ENCODE measurements around the gene SEC24C.
A peak's percentile ranks its signal among the peaks of the same experiment; 100 is the strongest.
"Not testable (repeated sequence)": the region's sequence is repeated elsewhere in the genome, so short reads cannot be mapped to it uniquely, and the experiment has no call there.

The SEC24C gene

DNA sequence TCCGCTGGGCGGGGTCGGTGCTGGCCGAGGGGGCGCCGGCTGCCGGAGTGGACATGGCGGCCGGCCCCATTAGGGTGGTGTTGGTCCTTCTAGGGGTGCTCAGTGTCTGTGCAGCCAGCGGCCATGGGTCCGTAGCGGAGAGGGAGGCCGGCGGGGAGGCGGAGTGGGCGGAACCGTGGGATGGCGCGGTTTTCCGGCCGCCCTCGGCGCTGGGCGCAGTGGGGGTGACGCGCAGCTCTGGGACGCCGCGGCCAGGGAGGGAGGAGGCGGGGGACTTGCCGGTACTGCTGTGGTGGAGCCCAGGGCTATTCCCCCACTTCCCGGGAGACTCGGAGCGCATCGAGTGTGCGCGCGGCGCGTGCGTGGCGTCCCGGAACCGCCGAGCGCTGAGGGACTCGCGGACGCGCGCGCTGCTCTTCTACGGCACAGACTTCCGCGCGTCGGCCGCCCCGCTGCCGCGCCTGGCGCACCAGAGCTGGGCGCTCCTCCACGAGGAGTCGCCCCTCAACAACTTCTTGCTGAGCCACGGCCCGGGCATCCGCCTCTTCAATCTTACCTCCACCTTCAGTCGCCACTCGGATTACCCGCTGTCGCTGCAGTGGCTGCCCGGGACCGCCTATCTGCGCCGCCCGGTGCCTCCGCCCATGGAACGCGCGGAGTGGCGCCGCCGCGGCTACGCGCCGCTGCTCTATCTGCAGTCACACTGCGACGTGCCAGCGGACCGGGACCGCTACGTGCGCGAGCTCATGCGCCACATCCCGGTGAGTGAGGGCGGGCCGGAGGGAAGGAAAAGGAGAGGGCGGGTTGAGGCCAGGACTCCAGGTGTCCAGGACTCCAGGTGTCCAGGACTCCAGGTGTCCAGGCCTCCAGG, 28.3 kb downstream of the SEC24C start:
- peak; percentile 65 to 67 for DNase-seq

DNA sequence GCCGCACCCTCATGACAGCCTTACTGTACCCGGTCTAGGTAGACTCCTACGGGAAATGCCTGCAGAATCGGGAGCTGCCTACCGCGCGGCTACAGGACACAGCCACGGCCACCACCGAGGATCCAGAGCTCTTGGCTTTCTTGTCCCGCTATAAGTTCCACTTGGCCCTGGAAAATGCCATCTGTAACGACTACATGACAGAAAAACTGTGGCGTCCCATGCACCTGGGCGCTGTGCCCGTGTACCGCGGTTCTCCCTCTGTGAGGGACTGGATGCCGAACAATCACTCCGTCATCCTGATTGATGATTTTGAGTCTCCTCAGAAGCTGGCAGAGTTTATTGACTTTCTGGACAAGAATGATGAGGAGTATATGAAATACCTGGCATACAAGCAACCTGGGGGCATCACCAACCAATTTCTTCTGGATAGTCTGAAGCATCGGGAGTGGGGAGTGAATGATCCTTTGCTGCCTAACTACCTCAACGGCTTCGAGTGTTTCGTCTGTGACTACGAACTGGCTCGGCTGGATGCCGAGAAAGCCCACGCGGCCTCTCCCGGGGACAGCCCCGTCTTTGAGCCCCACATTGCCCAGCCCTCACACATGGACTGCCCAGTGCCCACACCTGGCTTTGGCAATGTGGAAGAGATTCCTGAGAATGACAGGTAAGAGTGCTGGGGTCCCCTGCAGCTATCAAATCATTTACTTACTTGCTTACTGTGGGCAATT, 29.1 kb downstream of the SEC24C start:
- no peak for DNase-seq

DNA sequence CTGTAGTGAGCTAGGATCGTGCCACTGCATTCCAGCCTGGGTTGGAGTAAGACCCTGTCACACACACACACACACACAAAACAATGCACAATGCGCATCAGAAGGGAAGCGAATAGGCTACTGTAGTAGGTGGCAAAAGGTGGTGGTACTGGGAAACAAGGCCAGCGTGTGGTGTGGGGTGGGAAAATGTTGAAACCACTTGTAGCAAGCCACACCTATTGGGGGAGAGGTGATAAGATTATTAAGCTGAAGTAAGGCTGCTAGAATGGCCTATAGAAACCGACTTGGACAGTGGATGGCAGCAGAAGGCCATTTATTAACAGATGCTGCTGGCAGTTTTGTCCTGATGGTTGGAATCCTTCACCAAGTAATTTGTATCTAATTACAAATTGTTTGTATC, 30.5 kb downstream of the SEC24C start:
- DNase-seq, result no peak

DNA sequence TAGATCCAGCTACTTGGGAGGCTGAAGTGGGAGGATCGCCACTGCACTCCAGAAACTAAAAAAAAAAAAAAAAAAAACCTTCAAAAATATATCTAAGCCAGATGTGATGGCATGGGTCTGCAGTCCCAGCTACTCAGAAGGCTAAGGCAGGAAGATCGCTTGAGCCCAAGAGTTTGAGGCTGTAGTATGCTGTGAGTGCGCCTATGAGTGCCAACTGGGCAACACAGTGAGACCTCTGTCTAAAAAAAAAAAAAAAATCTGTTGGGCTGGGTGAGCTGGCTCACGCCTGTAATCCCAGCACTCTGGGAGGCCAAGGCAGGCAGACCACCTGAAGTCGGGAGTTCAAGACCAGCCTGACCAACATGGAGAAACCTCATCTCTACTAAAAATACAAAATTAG, 34.8 kb downstream of the SEC24C start:
- DNase-seq, result no peak

DNA sequence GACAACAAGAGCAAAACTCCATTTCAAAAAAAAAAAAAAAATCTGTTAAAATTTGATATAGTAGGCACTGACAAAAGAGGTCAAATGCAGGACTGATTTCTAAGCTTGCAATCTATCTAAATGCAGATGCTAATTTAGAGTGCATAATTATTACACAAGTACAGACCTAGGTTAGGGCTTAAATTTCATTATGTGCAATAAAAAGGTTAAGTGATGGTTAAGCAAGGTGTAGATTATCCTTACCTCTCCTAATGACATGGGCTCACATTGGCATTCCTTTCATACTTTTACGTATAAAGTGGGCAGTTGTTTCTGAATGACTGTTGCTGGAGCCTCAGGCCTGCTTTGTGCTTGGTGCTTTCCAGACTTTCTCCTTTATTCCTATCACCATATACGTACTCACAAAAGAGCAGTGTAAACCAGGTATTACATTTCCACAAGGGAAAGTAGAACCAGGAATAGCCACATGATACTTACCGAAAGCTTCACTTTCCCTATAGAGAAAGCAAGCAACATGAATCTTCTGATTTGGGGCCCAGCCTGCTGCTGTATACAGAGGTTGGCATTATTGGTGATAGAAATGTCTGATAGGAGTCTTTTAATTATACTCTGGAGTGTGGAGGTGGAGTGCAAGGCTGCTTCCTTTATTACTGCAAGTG, 35.5 kb downstream of the SEC24C start:
- DNase-seq, result no peak

DNA sequence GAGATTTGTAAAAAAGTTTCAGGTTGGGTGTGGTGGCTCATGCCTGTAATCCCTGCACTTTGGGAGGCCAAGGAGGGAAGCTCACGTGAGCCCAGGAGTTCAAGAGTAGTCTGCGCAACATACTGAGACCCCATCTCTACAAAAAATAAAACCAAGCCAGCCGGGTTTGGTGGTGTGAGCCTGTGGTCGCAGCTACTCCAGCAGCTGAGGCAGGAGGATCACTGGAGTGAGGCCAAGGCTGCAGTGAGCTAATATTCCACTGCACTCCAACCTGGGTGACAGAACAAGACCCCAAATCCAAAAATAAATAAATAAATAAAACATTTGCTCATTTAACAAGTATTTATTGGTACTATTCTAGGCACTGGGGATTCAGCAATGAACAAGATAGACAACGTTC, 36.1 kb downstream of the SEC24C start:
- no peak for DNase-seq

DNA sequence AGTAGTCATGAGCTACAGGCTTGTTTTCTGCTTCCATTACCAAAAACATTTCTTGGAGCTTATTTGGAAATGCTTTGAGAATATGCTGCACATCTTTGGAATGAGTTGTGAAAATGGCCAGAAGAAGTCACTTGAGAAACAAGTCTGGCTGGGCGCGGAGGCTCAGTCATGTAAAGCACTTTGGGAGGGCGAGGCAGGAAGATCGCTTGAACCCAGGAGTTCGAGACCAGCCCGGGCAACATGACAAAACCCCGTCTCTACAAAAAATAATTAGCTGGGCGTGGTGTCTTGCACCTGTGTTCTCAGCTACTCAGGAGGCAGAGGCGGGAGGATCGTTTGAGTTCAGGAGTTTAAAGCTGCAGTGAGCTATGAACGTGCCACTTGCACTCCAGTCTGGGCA, 36.8 kb downstream of the SEC24C start:
- DNase-seq, result no peak

DNA sequence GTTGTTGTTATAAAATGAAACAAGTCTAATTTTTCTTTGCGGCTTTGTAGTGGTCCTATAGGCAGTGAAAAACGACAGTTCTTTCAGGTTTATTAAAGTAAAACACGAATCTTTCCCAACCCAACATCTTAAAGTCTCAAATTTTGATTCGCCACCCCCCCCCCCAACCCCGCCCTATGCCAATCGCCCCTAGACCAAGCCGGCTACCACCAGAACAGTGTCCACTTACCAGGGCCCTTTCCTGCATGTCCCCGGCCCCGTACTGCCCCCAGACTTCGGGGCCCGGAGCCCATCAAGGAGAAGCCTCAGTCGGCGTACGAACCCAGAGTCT, 37.3 kb downstream of the SEC24C start:
- no peak for DNase-seq

DNA sequence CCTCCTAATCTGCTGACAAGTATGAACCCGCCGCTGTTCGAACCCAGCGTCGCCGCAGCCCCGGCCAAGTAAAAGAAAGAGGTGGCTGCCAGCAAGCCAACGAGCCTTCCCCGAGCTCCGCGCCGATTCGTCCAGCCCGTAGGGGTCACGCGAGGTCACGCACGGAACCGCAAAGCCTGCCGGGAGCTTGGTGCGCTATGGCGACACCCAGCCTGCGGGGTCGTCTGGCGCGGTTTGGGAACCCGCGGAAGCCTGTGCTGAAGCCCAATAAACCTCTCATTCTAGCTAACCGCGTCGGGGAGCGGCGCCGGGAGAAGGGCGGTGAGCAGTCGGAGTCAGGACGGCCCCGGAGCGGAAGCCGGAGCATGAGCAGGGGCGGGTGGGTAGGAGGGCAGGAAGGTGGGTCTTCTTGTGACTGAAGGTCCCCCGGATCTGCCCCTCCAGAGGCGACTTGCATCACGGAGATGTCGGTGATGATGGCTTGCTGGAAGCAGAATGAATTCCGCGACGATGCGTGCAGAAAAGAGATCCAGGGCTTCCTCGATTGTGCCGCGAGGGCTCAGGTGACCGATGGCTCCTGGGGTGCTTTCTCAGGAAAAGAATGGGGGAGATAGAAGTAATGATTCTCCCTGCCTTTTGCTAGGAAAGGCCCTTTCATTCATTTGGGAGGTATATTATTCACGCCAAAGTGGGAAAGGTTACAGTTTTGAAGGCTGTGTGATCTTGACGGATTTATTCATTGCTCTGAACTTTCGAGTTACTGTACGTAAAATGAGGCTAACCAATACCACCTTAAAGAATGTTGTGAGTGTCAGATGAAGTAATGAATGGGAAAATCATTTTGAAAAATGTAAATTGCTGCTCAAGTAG, 37.9 kb downstream of the SEC24C start, which contains the start of gene CHCHD1:
CHCHD1 (plus strand) TSS at position 170 of the 870 bp plus-strand sequence; CDS start at position 198, 28 bp downstream.
- peak; percentile 57 to 76 for DNase-seq

DNA sequence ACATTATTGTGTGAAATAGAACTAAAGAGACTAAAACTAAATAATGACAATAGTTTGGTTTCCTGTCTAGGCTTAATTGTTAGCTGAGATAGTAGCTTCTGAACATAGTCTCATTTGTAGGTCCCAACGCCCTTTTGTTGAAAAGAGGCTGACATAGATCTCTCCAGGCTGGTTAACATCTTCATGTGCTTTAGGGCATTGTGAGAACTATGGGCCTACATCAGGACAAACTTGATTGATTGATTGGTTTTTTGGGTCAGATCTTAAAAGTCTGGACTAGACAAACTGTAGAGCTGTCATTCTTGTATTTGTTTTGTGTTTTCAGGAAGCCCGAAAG, 38.5 kb downstream of the SEC24C start:
- DNase-seq, result no peak

DNA sequence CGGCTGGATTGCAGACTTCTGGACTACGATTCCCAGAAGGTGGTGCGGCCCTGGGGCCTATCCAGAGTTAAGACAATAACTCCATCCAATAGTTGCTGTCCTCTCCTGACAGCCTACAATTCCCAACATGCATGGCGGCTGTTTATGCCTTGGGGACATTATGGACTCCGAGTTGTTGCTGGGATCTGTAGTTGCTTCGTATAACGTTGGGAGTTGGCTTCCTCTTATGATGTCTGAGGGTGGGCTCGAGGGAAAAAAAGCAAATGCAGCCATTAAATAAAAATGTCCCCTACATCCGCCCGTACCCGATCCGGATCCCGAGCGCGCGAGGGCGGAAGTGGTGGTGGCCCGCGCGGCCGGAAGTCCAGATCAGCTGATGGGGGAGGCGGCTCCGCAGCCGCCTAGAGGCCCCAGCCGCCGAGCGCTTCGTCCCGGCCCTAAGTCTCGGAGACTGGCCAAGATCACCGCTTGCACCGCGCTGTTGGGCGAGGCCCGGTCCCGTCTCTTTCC, 41.1 kb downstream of the SEC24C start, which contains the start of gene ZSWIM8:
ZSWIM8 (plus strand) TSS at position 396 of the 510 bp plus-strand sequence. CDS start 273 bp downstream, outside the sequence.
- DNase-seq, result peak; percentile 78 to 84

DNA sequence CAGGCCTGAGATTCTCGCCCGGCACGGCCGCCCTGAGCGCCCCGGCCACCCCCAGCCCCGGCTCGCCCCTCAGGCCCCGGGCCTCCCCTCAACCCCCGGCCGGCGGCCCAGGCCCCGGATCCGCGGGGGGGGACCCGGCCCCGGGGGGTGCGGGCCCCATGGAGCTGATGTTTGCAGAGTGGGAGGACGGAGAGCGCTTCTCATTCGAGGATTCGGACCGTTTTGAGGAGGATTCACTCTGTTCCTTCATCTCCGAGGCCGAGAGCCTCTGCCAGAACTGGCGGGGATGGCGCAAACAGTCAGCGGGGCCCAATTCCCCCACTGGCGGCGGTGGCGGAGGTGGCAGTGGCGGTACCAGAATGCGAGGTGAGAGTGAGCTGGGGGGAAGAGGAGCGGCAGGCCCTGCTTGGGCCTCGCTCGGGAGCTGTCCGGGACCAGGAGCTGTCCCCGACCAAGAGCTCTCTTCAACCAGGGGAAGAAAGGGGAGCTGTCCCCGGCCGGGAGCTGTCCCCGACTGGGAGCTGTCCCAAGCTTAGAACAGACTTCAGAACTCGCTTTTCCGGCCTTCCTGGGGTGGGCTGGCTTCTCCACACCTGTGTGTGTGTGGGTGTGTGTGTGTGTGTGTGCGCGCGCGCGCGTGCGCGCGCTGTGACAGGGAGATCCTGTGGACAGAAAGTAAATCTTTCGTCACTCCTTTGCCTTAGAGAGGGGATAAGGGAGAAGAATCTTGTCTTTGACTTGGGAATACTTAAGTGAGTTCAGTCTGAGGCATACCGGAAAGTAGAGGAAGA, 41.7 kb downstream of the SEC24C start:
- DNase-seq, result no peak

DNA sequence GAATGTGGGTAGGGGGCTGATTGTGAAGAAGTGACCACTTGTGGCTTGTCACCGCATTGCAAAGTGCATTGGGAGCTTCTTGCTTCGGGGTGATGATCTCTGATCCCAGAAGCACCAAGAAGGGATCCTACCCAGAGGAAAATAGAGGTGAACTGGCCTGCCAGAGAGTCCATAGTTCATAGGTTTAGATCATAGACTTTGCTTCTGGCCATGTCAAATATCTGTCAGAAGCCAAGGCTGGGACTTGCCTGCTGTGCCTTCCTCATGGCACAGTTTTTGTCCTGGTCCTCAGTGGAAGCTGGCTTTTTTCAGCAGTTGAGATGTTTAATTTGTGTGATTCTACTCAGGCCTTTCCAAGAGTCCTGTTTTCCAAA, 42.3 kb downstream of the SEC24C start:
- DNase-seq, result no peak

DNA sequence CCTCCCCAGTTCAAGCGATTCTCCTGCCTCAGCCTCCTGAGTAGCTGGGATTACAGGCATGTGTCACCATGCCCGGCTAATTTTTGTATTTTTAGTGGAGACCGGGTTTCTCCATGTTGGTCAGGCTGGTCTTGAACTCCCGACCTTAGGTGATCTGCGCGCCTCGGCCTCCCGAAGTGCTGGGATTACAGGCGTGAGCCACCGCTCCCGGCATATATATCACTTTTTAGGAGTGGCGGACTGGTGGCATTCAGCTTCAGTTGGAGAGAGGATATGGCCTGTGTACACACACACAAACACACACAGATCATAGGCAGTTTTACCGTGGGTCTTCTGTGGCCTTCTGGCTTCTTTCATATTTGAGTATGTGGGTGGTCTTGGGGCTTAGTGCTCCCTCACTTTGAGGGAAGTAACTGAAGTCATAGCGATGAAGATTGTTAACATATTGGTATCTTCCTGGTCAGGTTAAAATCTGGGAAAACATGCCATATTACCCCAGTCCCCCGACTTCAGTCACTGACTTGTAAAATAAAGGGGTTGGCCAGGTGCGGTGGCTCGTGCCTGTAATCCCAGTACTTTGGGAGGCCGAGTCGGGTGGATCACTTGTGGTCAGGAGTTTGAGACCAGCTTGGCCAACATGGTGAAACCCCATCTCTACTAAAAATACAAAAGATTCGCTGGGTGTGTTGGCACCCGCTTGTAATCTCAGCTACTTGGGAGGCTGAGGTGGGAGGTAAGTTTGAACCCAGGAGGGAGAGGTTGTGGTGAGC, 43.0 kb downstream of the SEC24C start:
- DNase-seq, result not testable (repeated sequence)

DNA sequence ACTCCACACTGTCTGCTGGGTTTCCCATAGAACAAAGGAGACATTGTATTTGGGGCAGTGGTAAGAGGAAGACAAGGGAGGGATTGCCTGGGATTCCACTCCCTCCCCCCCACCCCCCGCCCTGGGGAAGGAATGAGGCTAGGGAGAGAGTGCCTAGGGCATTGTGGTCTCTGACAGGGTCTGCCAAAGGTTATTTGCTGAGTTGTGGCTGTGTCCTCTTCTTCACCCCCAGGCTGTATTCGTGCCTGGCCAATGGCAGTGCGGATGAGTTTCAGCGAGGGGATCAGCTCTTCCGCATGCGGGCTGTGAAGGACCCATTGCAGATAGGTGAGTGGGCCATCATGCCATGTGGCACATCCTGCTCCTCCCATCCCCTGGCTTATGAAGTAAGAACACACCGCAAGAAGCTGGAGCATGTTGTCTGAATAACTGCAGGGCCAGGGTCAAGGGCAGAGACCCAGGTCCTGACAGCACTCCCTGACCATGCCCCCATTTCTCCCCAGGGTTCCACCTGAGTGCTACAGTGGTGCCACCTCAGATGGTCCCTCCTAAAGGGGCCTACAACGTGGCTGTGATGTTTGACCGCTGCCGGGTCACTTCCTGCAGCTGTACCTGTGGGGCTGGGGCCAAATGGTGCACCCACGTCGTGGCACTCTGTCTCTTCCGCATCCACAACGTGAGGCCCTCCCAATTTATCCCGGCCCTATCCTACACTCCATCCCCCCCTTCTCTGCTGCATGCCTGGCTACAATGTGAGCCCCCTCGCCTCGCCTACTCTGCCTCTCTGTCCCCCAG, 44.9 kb downstream of the SEC24C start:
- DNase-seq, result no peak

DNA sequence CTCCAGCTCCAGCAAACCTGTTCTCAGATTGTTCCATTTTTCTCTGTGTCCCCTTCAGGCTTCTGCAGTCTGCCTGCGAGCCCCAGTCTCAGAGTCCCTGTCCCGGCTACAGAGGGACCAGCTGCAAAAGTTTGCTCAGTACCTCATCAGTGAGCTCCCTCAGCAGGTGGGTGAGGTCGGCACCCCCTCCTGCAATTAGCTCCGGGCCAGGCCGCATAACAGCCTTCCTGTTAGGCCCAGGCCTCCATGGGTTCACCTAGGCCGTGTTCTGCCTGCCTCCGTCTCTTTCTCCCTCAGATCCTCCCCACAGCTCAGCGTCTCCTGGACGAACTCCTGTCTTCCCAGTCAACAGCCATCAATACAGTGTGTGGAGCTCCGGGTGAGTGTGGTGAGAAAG, 45.5 kb downstream of the SEC24C start:
- no peak for DNase-seq

DNA sequence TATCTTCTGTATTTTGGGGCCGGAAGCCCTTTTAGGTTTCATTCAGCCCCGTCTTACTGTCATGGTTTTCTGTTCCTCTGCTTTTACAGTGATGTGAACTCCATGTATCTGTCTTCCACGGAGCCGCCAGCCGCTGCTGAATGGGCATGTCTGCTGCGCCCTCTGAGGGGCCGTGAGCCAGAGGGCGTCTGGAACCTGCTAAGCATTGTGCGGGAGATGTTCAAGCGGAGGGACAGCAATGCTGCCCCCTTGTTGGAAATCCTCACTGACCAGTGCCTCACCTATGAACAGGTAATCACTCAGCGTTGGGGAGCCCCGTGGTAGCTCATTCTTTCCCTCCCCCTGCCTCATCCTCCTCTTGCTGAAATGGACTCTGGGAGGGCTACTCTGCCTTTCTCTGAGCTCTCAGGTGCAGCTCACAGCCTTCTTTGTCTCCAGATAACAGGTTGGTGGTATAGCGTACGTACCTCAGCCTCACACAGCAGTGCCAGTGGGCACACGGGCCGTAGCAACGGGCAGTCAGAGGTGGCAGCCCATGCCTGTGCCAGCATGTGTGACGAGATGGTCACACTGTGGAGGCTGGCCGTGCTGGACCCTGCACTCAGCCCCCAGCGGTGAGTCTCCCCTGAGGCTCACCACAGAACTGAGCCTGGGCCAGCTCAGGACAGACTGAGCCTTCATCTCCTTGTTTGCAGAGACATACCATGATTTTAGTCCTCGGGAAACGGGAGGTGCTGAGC, 46.9 kb downstream of the SEC24C start:
- DNase-seq, result no peak

DNA sequence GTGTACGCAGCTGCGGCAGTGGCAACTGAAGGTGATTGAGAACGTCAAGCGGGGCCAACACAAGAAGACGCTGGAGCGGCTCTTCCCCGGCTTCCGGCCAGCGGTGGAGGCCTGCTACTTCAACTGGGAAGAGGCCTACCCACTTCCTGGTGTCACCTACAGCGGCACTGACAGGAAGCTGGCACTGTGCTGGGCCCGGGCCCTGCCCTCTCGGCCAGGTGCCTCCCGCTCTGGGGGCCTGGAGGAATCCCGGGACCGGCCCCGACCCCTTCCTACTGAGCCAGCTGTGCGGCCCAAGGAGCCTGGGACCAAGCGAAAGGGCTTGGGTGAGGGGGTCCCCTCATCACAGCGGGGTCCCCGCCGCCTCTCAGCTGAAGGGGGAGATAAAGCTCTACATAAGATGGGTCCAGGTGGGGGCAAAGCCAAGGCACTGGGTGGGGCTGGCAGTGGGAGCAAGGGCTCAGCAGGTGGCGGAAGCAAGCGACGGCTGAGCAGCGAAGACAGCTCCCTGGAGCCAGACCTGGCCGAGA, 47.8 kb downstream of the SEC24C start:
- no peak for DNase-seq

DNA sequence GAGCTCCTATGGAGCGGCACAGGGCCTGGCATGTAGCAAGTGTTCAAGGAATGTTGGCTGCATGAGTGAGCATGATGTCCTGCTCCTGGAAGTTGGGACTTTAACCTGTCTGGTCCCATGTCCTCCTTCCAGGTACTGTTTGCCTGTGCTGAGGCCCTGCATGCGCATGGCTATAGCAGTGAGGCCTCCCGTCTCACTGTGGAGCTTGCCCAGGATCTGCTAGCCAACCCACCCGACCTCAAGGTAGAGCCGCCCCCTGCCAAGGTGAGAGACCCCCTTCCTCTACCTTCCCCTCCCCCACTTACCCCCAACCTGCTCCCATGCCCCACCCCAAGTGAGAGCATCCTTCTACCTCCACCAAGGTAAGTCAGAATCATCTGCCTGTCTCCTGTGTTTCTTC, 49.3 kb downstream of the SEC24C start:
- no peak for DNase-seq

Data from NCI-H1930 (cell line).